Fibroblast of peridontal ligament (primary cell): Measurements from ENCODE around the gene COX7C.

Source experiments
- DNase-seq: peaks from one replicate; pipeline ENCODE4 v3.0.0-alpha.2; 2010; ENCODE audit errors: extremely low read depth

COX7C gene

DNA sequence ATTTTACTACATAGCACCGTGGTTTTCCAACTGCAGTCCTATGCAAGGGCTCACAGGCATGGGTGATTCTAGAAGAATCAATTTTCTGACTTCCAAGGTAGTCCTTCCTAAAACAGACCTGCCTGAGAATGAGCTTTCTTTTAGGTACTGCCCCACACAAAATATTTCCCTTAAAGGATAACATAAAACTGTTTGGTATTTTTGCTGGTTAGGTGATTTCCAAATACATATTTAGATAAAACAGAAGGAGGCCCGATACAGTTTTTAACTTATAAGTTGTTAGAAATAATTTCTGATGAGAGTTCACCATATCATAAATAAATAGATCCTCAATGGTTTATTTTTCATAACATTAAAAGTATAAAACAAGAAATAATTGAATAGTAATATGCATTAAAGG lies 46.4 kb downstream of the COX7C start:
- no peak for DNase-seq

DNA sequence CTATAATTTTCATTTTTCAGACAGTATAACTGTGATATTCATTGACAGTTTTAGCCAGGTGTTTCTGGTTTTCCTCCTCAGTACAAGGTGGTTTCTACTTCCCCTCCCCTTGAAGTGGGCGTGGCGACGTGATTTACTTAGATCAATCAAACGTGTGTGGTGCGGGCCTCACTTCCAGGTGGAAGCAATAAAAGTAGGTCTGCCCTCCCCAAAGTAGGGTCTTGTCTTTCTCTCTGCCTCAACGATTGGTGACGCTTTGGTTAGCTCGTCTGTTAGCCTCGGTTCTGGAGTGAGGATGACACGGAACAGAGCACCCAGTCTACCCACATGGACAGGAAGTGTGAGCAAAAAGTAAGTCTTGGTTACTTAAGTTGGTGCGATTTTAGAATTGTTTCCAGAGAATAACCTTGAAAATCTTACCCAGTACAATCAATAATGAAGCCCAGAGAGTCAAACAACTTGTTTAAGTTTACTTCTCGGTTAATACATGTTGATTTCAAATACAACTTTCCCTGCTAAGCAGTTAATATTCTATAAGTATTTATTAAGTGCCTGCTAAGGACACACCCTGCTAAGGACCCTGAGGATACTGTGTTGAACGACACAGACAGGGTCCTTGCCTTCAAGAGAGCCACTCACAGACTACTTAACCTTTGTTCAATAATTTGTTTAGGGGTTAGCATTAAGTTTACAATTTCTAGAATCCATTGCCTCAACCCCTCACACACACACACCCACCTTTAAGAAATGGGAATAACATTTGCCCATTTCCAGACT lies 48.4 kb downstream of the COX7C start:
- no peak for DNase-seq

DNA sequence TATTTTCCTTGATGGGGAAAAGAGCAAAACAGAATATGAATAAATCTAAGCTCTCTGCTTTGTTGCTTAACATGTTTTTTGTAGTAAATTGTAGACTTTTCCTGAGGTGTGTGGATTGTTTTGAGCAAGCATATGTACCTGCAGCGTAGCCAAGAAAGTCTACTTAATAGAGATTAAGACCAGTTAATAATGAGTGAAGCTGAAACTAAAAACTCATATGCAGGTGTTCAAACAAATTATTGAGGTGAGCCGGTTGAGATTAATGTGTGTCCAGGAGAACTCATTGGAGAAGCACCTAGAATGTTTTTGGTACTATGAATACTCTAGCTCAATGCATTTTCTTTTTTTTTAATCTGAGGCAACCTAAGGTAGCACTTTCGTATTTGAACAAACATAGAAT lies 49.2 kb downstream of the COX7C start:
- no peak for DNase-seq
